Keratinocyte (primary cell): Measurements from ENCODE around the gene SIRT7. TPM values are rescaled to one million over a fixed set of nuclear protein-coding genes. Genes with fewer than 3 reads are reported as not detected.

ENCODE experiments used
- DNase-seq: peaks from one replicate; pipeline ENCODE4 v3.0.0-alpha.2; 2011; ENCODE audit warnings: low read depth, missing footprints, low spot score
- FAIRE-seq: peaks from 2 replicates; lab custom pipeline; 2011; peaks lifted over from hg19 to GRCh38; lab: Jason Lieb, UNC
- H2AFZ ChIP-seq: 2 replicates; pipeline ENCODE4 v1.6.0; 2012; ENCODE audit warnings: low read length, control low read depth, inconsistent platforms; ENCODE audit not compliant: control insufficient read depth
- H3K27ac ChIP-seq: 2 replicates; pipeline ENCODE4 v1.5.1; 2011; ENCODE audit warnings: low read length; ENCODE audit not compliant: control insufficient read depth, insufficient read depth
- H3K27me3 ChIP-seq: 3 replicates; pipeline ENCODE4 v1.6.0; 2011; ENCODE audit warnings: low read length; ENCODE audit not compliant: control insufficient read depth, insufficient read depth; ENCODE audit errors: extremely low read depth
- H3K36me3 ChIP-seq, 2 experiments: 2 replicates in 1 of 2; 3 replicates in 1 of 2; pipeline ENCODE4 v1.5.1; 2011; ENCODE audit warnings: low read length in 2 of 2, mild to moderate bottlenecking in 1 of 2; ENCODE audit not compliant: control insufficient read depth in 2 of 2, insufficient read depth in 2 of 2; ENCODE audit errors: extremely low read depth in 1 of 2
- H3K4me1 ChIP-seq: 3 replicates; pipeline ENCODE4 v1.5.1; 2011; ENCODE audit warnings: low read length; ENCODE audit not compliant: control insufficient read depth, insufficient read depth; ENCODE audit errors: extremely low read depth
- H3K4me2 ChIP-seq: 3 replicates; pipeline ENCODE4 v1.6.0; 2011; ENCODE audit warnings: low read depth, low read length; ENCODE audit not compliant: control insufficient read depth, insufficient read depth; ENCODE audit errors: extremely low read depth
- H3K4me3 ChIP-seq, 3 experiments: fragments of 200-600 bp in 1 of 3; sonication (generic) in 1 of 3; 2 replicates in 2 of 3; 3 replicates in 1 of 3; pipeline ENCODE4 v1.5.1; 2011 to 2016; ENCODE audit warnings: low read length in 3 of 3, mild to moderate bottlenecking in 3 of 3, control low read depth in 2 of 3, inconsistent platforms in 1 of 3, low read depth in 1 of 3, mixed read lengths in 1 of 3, mixed run types in 1 of 3, moderate library complexity in 1 of 3; ENCODE audit not compliant: control insufficient read depth in 2 of 3, insufficient read depth in 2 of 3; ENCODE audit errors: extremely low read depth in 1 of 3
- H3K79me2 ChIP-seq: 2 replicates; pipeline ENCODE4 v1.6.0; 2012; ENCODE audit warnings: low read length; ENCODE audit not compliant: control insufficient read depth, insufficient read depth
- H3K9ac ChIP-seq: 3 replicates; pipeline ENCODE4 v1.6.0; 2011; ENCODE audit warnings: low read length; ENCODE audit not compliant: control insufficient read depth, insufficient read depth; ENCODE audit errors: extremely low read depth
- H3K9me1 ChIP-seq: 3 replicates; pipeline ENCODE4 v1.6.0; 2011; ENCODE audit warnings: low read length; ENCODE audit not compliant: control insufficient read depth, insufficient read depth; ENCODE audit errors: extremely low read depth
- H3K9me3 ChIP-seq: 2 replicates; pipeline ENCODE4 v1.5.1; 2012; ENCODE audit warnings: low read depth, low read length; ENCODE audit not compliant: control insufficient read depth
- H4K20me1 ChIP-seq: 3 replicates; pipeline ENCODE4 v1.6.0; 2011; ENCODE audit warnings: low read length; ENCODE audit not compliant: control insufficient read depth, insufficient read depth; ENCODE audit errors: extremely low read depth
- CTCF ChIP-seq, 3 experiments: IDR thresholded peaks in 1 of 3; conservative IDR thresholded peaks in 1 of 3; optimal IDR thresholded peaks in 1 of 3; 2 replicates in 2 of 3; 3 replicates in 1 of 3; pipeline versions ENCODE3 to v1.5.1; 2011; ENCODE audit warnings: low read length in 3 of 3, mild to moderate bottlenecking in 3 of 3, moderate library complexity in 2 of 3, control low read depth in 1 of 3, inconsistent platforms in 1 of 3; ENCODE audit not compliant: insufficient read depth in 2 of 3; ENCODE audit errors: extremely low read depth in 1 of 3
- EZH2 ChIP-seq: IDR thresholded peaks from one replicate; pipeline ENCODE4 v1.6.1; 2012; ENCODE audit warnings: inconsistent platforms, mild to moderate bottlenecking, low read length, moderate library complexity
- dilution Hi-C: fragments of 300-500 bp; cut with MboI; formaldehyde crosslinking; loops from one replicate; pipeline ENCODE4 v1.7.0; 2020; ENCODE audit warnings: low sequenced_read_pairs; ENCODE audit not compliant: extremely low pct_ligation_motif_present
- polyA plus RNA-seq, 5 experiments: library from polyadenylated mRNA; depleted of rRNA in 3 of 5; stranded (reverse) in 3 of 5; stranded (forward) in 1 of 5; unstranded in 1 of 5; fragments of >200 nt; gene quantifications; 1 replicate in 1 of 5; 2 replicates in 3 of 5; 3 replicates in 1 of 5; pipeline versions ENCODE4 v1.2.1 to v1.2.3, GENCODE V29; 2011 to 2012; ENCODE audit warnings: missing spikeins in 2 of 5, low read depth in 1 of 5, low replicate concordance in 1 of 5

SIRT7 gene
- polyA plus RNA-seq, 1 donor (not counting 4 experiments of a cell fraction or from before 2014, with no cell fraction given), result 6.9 TPM

GRCh38 chr17:81942167-81942553 lies 24.2 kb upstream of the SIRT7 start:
- dilution Hi-C loops, result no loop called here
- no peak overlapping the region for H3K4me2 ChIP-seq
- no peaks in the 10 kb centered on the region for H3K79me2 ChIP-seq
- no peak overlapping the region for H3K4me3 ChIP-seq
- no peak overlapping the region for H3K27ac ChIP-seq
- H3K4me1 ChIP-seq, result no peaks in the 10 kb centered on the region
- no peaks in the 10 kb centered on the region for H3K9me3 ChIP-seq
- TF ChIP-seq EZH2 (no peak), CTCF (optimal IDR thresholded peaks at IDR 0.05 in 1 of 3, IDR thresholded peaks at IDR 0.05 in 1 of 3, conservative IDR thresholded peaks at IDR 0.05 in 1 of 3; ENCODE audit: extremely low read depth in 1 of 3, insufficient read depth in 2 of 3, low read length in 3 of 3) (no peak)
- no peaks in the 10 kb centered on the region for H3K36me3 ChIP-seq
- DNase-seq, result no peak
- no peaks in the 10 kb centered on the region for H3K9me1 ChIP-seq
- H2AFZ ChIP-seq, result no peak overlapping the region
- no peak for FAIRE-seq
- no peaks in the 10 kb centered on the region for H4K20me1 ChIP-seq
- H3K27me3 ChIP-seq, result peaks cover 16% of the 10 kb centered on the region
- no peak overlapping the region for H3K9ac ChIP-seq

GRCh38 chr17:81941484-81942166 lies 23.6 kb upstream of the SIRT7 start:
- FAIRE-seq (no peak), DNase-seq (no peak)
- Histone ChIP-seq H3K4me2 (no peak overlapping the region), H3K9me3 (no peaks in the 10 kb centered on the region), H3K4me3 (no peak overlapping the region), H4K20me1 (no peaks in the 10 kb centered on the region), H3K9me1 (no peaks in the 10 kb centered on the region), H3K27ac (no peak overlapping the region), H2AFZ (no peak overlapping the region), H3K9ac (no peak overlapping the region), H3K4me1 (no peaks in the 10 kb centered on the region), H3K27me3 (peaks cover 16% of the 10 kb centered on the region), H3K79me2 (no peaks in the 10 kb centered on the region), H3K36me3 (no peaks in the 10 kb centered on the region)
- TF ChIP-seq CTCF (optimal IDR thresholded peaks at IDR 0.05 in 1 of 3, IDR thresholded peaks at IDR 0.05 in 1 of 3, conservative IDR thresholded peaks at IDR 0.05 in 1 of 3; ENCODE audit: extremely low read depth in 1 of 3, insufficient read depth in 2 of 3, low read length in 3 of 3) (no peak), EZH2 (no peak)
- dilution Hi-C loops, result no loop called here
